Measurements from ENCODE around the gene ZNF75A. TPM values are rescaled to one million over a fixed set of nuclear protein-coding genes. Genes with fewer than 3 reads are reported as not detected.

The ZNF75A gene
- total RNA-seq, 1 donor from 2014 or later = 36.3 TPM

- Histone ChIP-seq H3K4me3 (no peak overlapping the region), H3K9me3 (ENCODE audit: low read depth) (no peaks in the 10 kb centered on the region), H3F3A (ENCODE audit: low read depth) (no peaks in the 10 kb centered on the region), H3K27me3 (peaks cover 5% of the 10 kb centered on the region), H3K79me2 (ENCODE audit: low read depth) (no peaks in the 10 kb centered on the region), H3K36me3 (no peaks in the 10 kb centered on the region), H3K4me1 (no peaks in the 10 kb centered on the region), H3K4me2 (no peak overlapping the region), H4K20me1 (ENCODE audit: low read depth) (no peaks in the 10 kb centered on the region), H2AFZ (replicated peaks) (no peak overlapping the region), H3K9ac (no peak overlapping the region), H3K27ac (no peak overlapping the region)
- Mint-ChIP-seq H3K27ac (no peak overlapping the region), H3K4me3 (no peak overlapping the region), H3K9me3 (peaks cover 5% of the 10 kb centered on the region), H3K4me1 (no peaks in the 10 kb centered on the region), H3K36me3 (no peaks in the 10 kb centered on the region), H3K27me3 (ENCODE audit: insufficient read depth, low read depth) (peaks cover 4% of the 10 kb centered on the region)
- TF ChIP-seq CTCF (IDR thresholded peaks at IDR 0.05) = no peak
- TF ChIP-seq EZH2 (IDR thresholded peaks at IDR 0.05) = no peak
- no peak for TF ChIP-seq EZH2phosphoT487 (IDR thresholded peaks at IDR 0.05)
- DNase-seq (ENCODE audit: low spot score) = no peak
Measured at GRCh38 chr16:3356118-3356517, 50.8 kb downstream of the ZNF75A start.

GRCh38 chr16:3358871-3359270, 53.6 kb downstream of the ZNF75A start:
- H3F3A ChIP-seq (ENCODE audit: low read depth) = no peaks in the 10 kb centered on the region
- DNase-seq (ENCODE audit: low spot score) = no peak
- no peaks in the 10 kb centered on the region for H3K9me3 ChIP-seq (ENCODE audit: low read depth)
- Mint-ChIP-seq H3K9me3 (peaks cover 5% of the 10 kb centered on the region), H3K36me3 (no peaks in the 10 kb centered on the region), H3K4me3 (no peak overlapping the region), H3K27ac (no peak overlapping the region), H3K4me1 (no peaks in the 10 kb centered on the region), H3K27me3 (ENCODE audit: insufficient read depth, low read depth) (peaks cover 4% of the 10 kb centered on the region)
- no peak overlapping the region for H3K27ac ChIP-seq
- TF ChIP-seq EZH2 (IDR thresholded peaks at IDR 0.05) = no peak
- TF ChIP-seq CTCF (IDR thresholded peaks at IDR 0.05) = no peak
- H3K4me1 ChIP-seq = no peaks in the 10 kb centered on the region
- H4K20me1 ChIP-seq (ENCODE audit: low read depth) = no peaks in the 10 kb centered on the region
- no peak overlapping the region for H2AFZ ChIP-seq (replicated peaks)
- no peaks in the 10 kb centered on the region for H3K36me3 ChIP-seq
- no peaks in the 10 kb centered on the region for H3K79me2 ChIP-seq (ENCODE audit: low read depth)
- H3K9ac ChIP-seq = no peak overlapping the region
- no peak overlapping the region for H3K4me2 ChIP-seq
- H3K27me3 ChIP-seq = peaks cover 5% of the 10 kb centered on the region
- no peak overlapping the region for H3K4me3 ChIP-seq

GRCh38 chr16:3362931-3363330, 57.6 kb downstream of the ZNF75A start:
- Histone ChIP-seq H3K27ac (no peak overlapping the region), H4K20me1 (ENCODE audit: low read depth) (no peaks in the 10 kb centered on the region), H3K36me3 (no peaks in the 10 kb centered on the region), H2AFZ (replicated peaks) (no peak overlapping the region), H3K9me3 (ENCODE audit: low read depth) (no peaks in the 10 kb centered on the region), H3K79me2 (ENCODE audit: low read depth) (no peaks in the 10 kb centered on the region), H3F3A (ENCODE audit: low read depth) (no peaks in the 10 kb centered on the region), H3K4me2 (no peak overlapping the region), H3K9ac (no peak overlapping the region), H3K27me3 (peaks cover 5% of the 10 kb centered on the region), H3K4me3 (no peak overlapping the region), H3K4me1 (no peaks in the 10 kb centered on the region)
- no peak overlapping the region for H3K4me3 Mint-ChIP-seq
- H3K4me1 Mint-ChIP-seq = no peaks in the 10 kb centered on the region
- TF ChIP-seq EZH2 (IDR thresholded peaks at IDR 0.05) (no peak), EZH2phosphoT487 (IDR thresholded peaks at IDR 0.05) (no peak), CTCF (IDR thresholded peaks at IDR 0.05) (no peak)
- DNase-seq (ENCODE audit: low spot score) = no peak
- no peak overlapping the region for H3K27ac Mint-ChIP-seq
- H3K27me3 Mint-ChIP-seq (ENCODE audit: insufficient read depth, low read depth) = peaks cover 6% of the 10 kb centered on the region
- H3K36me3 Mint-ChIP-seq = no peaks in the 10 kb centered on the region
- H3K9me3 Mint-ChIP-seq = peaks cover 7% of the 10 kb centered on the region

Data from neural progenitor cell (in vitro differentiated cells).